ENCODE measurements around the gene GIPC2. TPM values are rescaled to one million over a fixed set of nuclear protein-coding genes. Genes with fewer than 3 reads are reported as not detected.

Gene GIPC2
- total and polyA plus RNA-seq, 10 of the 15 experiments (the other 5 are each of a cell fraction or from before 2014, with no cell fraction given), result 0.03 to 0.23 (median 0.06) TPM; not detected in 2

- TF ChIP-seq GABPA (IDR thresholded peaks at IDR 0.05; ENCODE audit: low read depth), result peak; percentile 63; the same call in 1 of the 2 replicates
- peak; percentile 96 for TF ChIP-seq POU2F2 (IDR thresholded peaks at IDR 0.05; ENCODE audit: borderline replicate concordance, low read depth, low read length)
- peak in 1 of 2 experiments; percentile 67; a peak in 1 of 4 replicates for TF ChIP-seq BHLHE40 (IDR thresholded peaks at IDR 0.05; ENCODE audit: borderline replicate concordance in 1 of 2, low read depth in 2 of 2, low read length in 1 of 2)
- TF ChIP-seq CEBPZ (IDR thresholded peaks at IDR 0.05; ENCODE audit: low read depth, low read length), result peak; percentile 78; the same call in 1 of the 2 replicates
- TF ChIP-seq MXI1 (IDR thresholded peaks at IDR 0.05; ENCODE audit: low read depth, low read length), result peak; percentile 93; the same call in 1 of the 2 replicates
- TF ChIP-seq CREB1 (IDR thresholded peaks at IDR 0.05; ENCODE audit: low read depth), result no peak; the same call in 1 of the 2 replicates
- no peak for TF ChIP-seq SUZ12 (IDR thresholded peaks at IDR 0.05; ENCODE audit: unreplicated experiment)
- TF ChIP-seq KDM1A (IDR thresholded peaks at IDR 0.05; ENCODE audit: borderline replicate concordance), result no peak
- no peak for TF ChIP-seq ETV6 (conservative IDR thresholded peaks at IDR 0.05 in 1 of 2, IDR thresholded peaks at IDR 0.05 in 1 of 2; ENCODE audit: borderline replicate concordance in 1 of 2, low read depth in 1 of 2)
- TF ChIP-seq SRF (IDR thresholded peaks at IDR 0.05; ENCODE audit: low read depth in 2 of 2, low read length in 2 of 2), result no peak
- TF ChIP-seq KAT2A (conservative IDR thresholded peaks at IDR 0.05; ENCODE audit: control insufficient read depth, low read depth, low read length), result peak; percentile 41; the same call in 1 of the 2 replicates
- TF ChIP-seq HCFC1 (IDR thresholded peaks at IDR 0.05; ENCODE audit: low read length), result peak; percentile 54; the same call in 1 of the 2 replicates
- peak; percentile 84; the same call in 1 of the 2 replicates for TF ChIP-seq ZNF592 (IDR thresholded peaks at IDR 0.05)
- TF ChIP-seq SIN3A (IDR thresholded peaks at IDR 0.05; ENCODE audit: low read depth, low read length), result no peak
- TF ChIP-seq NR2F1 (conservative IDR thresholded peaks at IDR 0.05), result no peak
- TF ChIP-seq BCLAF1 (IDR thresholded peaks at IDR 0.05), result peak; percentile 74; the same call in 1 of the 2 replicates
- peak in 1 of 2 experiments; percentile 28; a peak in 1 of 4 replicates for TF ChIP-seq EP300 (IDR thresholded peaks at IDR 0.05; ENCODE audit: borderline replicate concordance in 1 of 2, control insufficient read depth in 1 of 2, low read depth in 2 of 2, low read length in 2 of 2)
These were observed 41.7 kb upstream of the GIPC2 start (continued) for GRCh38 chr1:78003882-78004718.

All from GM12878 (cell line).